Measurements from ENCODE around the gene NAALADL2.
"Not testable (repeated sequence)": the region's sequence is repeated elsewhere in the genome, so short reads cannot be mapped to it uniquely, and the experiment has no call there.

NAALADL2 gene

GRCh38 chr3:175269394-175269793, 410.3 kb downstream of the NAALADL2 start:
- H3K27ac ChIP-seq (ENCODE audit: low read depth, low read length, poor library complexity, severe bottlenecking): no peak overlapping the region
- no peak overlapping the region for H3K4me2 ChIP-seq (ENCODE audit: low read length)

GRCh38 chr3:175270198-175270837, 411.2 kb downstream of the NAALADL2 start:
- no peak overlapping the region for H2AFZ ChIP-seq (ENCODE audit: low read length)
- no peaks in the 10 kb centered on the region for H3K27me3 ChIP-seq (ENCODE audit: insufficient read depth, low read length)
- TF ChIP-seq CTCF (IDR thresholded peaks at IDR 0.05; ENCODE audit: low read length) (no peak), EZH2 (IDR thresholded peaks at IDR 0.05; ENCODE audit: borderline replicate concordance, low read length) (no peak)
- H4K20me1 ChIP-seq (ENCODE audit: insufficient read depth, low read length): no peaks in the 10 kb centered on the region
- no peaks in the 10 kb centered on the region for H3F3A ChIP-seq (ENCODE audit: insufficient read depth, low read length)
- no peak overlapping the region for H3K4me2 ChIP-seq (ENCODE audit: low read length)
- no peak overlapping the region for H3K27ac ChIP-seq (ENCODE audit: low read depth, low read length, poor library complexity, severe bottlenecking)
- no peak overlapping the region for H3K9ac ChIP-seq (ENCODE audit: low read length)
- no peaks in the 10 kb centered on the region for H3K9me2 ChIP-seq (ENCODE audit: low read depth, low read length)
- H3K4me1 ChIP-seq (ENCODE audit: insufficient read depth, low read length, severe bottlenecking): peaks cover 18% of the 10 kb centered on the region
- H3K36me3 ChIP-seq (ENCODE audit: insufficient read depth, low read length): peaks cover 12% of the 10 kb centered on the region; the same call in 1 of the 2 replicates
- H3K9me3 ChIP-seq (ENCODE audit: low read length): no peaks in the 10 kb centered on the region
- peaks cover 24% of the 10 kb centered on the region for H3K79me2 ChIP-seq (ENCODE audit: insufficient read depth, low read length)
- H3K4me3 ChIP-seq (ENCODE audit: low read depth, low read length, poor library complexity, severe bottlenecking): no peak overlapping the region

More at GRCh38 chr3:175269394-175269793, 410.3 kb downstream of the NAALADL2 start:
- Histone ChIP-seq H2AFZ (ENCODE audit: low read length) (no peak overlapping the region), H3K9me2 (ENCODE audit: low read depth, low read length) (no peaks in the 10 kb centered on the region), H4K20me1 (ENCODE audit: insufficient read depth, low read length) (no peaks in the 10 kb centered on the region), H3K36me3 (ENCODE audit: insufficient read depth, low read length) (peaks cover 12% of the 10 kb centered on the region; the same call in 1 of the 2 replicates), H3K27me3 (ENCODE audit: insufficient read depth, low read length) (no peaks in the 10 kb centered on the region), H3K79me2 (ENCODE audit: insufficient read depth, low read length) (peaks cover 29% of the 10 kb centered on the region), H3K4me3 (ENCODE audit: low read depth, low read length, poor library complexity, severe bottlenecking) (no peak overlapping the region), H3K9ac (ENCODE audit: low read length) (no peak overlapping the region), H3K9me3 (ENCODE audit: low read length) (no peaks in the 10 kb centered on the region), H3F3A (ENCODE audit: insufficient read depth, low read length) (no peaks in the 10 kb centered on the region), H3K4me1 (ENCODE audit: insufficient read depth, low read length, severe bottlenecking) (peaks cover 12% of the 10 kb centered on the region)
- TF ChIP-seq CTCF (IDR thresholded peaks at IDR 0.05; ENCODE audit: low read length) (no peak), EZH2 (IDR thresholded peaks at IDR 0.05; ENCODE audit: borderline replicate concordance, low read length) (no peak)

GRCh38 chr3:175270866-175271265, 411.7 kb downstream of the NAALADL2 start:
- H3K36me3 ChIP-seq (ENCODE audit: insufficient read depth, low read length): peaks cover 12% of the 10 kb centered on the region; the same call in 1 of the 2 replicates
- H3K79me2 ChIP-seq (ENCODE audit: insufficient read depth, low read length): peaks cover 21% of the 10 kb centered on the region
- H3K9me2 ChIP-seq (ENCODE audit: low read depth, low read length): no peaks in the 10 kb centered on the region
- no peak overlapping the region for H3K27ac ChIP-seq (ENCODE audit: low read depth, low read length, poor library complexity, severe bottlenecking)
- no peaks in the 10 kb centered on the region for H3F3A ChIP-seq (ENCODE audit: insufficient read depth, low read length)
- H2AFZ ChIP-seq (ENCODE audit: low read length): no peak overlapping the region
- no peak overlapping the region for H3K4me2 ChIP-seq (ENCODE audit: low read length)
- TF ChIP-seq EZH2 (IDR thresholded peaks at IDR 0.05; ENCODE audit: borderline replicate concordance, low read length) (no peak), CTCF (IDR thresholded peaks at IDR 0.05; ENCODE audit: low read length) (no peak)
- H4K20me1 ChIP-seq (ENCODE audit: insufficient read depth, low read length): no peaks in the 10 kb centered on the region
- H3K4me3 ChIP-seq (ENCODE audit: low read depth, low read length, poor library complexity, severe bottlenecking): no peak overlapping the region
- no peaks in the 10 kb centered on the region for H3K9me3 ChIP-seq (ENCODE audit: low read length)
- H3K27me3 ChIP-seq (ENCODE audit: insufficient read depth, low read length): no peaks in the 10 kb centered on the region
- H3K9ac ChIP-seq (ENCODE audit: low read length): no peak overlapping the region
- H3K4me1 ChIP-seq (ENCODE audit: insufficient read depth, low read length, severe bottlenecking): peaks cover 18% of the 10 kb centered on the region

GRCh38 chr3:175271465-175271864, 412.3 kb downstream of the NAALADL2 start:
- not testable (repeated sequence) for H3K27me3 ChIP-seq (ENCODE audit: insufficient read depth, low read length); H2AFZ ChIP-seq (ENCODE audit: low read length); H3F3A ChIP-seq (ENCODE audit: insufficient read depth, low read length); H3K9me3 ChIP-seq (ENCODE audit: low read length); H4K20me1 ChIP-seq (ENCODE audit: insufficient read depth, low read length); H3K9me2 ChIP-seq (ENCODE audit: low read depth, low read length)
- Histone ChIP-seq H3K36me3 (ENCODE audit: insufficient read depth, low read length) (peaks cover 12% of the 10 kb centered on the region; the same call in 1 of the 2 replicates), H3K79me2 (ENCODE audit: insufficient read depth, low read length) (peaks cover 21% of the 10 kb centered on the region), H3K4me1 (ENCODE audit: insufficient read depth, low read length, severe bottlenecking) (peaks cover 18% of the 10 kb centered on the region), H3K4me3 (ENCODE audit: low read depth, low read length, poor library complexity, severe bottlenecking) (peak overlapping the region; percentile 64), H3K9ac (ENCODE audit: low read length) (peak overlapping the region; percentile 67; the same call in 1 of the 2 replicates), H3K27ac (ENCODE audit: low read depth, low read length, poor library complexity, severe bottlenecking) (peak overlapping the region; percentile 23), H3K4me2 (ENCODE audit: low read length) (peak overlapping the region; percentile 27; the same call in 1 of the 2 replicates)

Measured in OCI-LY1 (cell line).